Left ventricle myocardium inferior (tissue), 1 donor: ENCODE data around the gene RAB40C. TPM values are rescaled to one million over a fixed set of nuclear protein-coding genes. Genes with fewer than 3 reads are reported as not detected.

ENCODE experiments used
- DNase-seq: peaks from one replicate; pipeline ENCODE4 v3.0.0-alpha.2; 2020
- H3K27ac ChIP-seq: fragments of 200-600 bp; replicated peaks from 2 replicates; pipeline ENCODE4 v1.8.0; 2021
- H3K27me3 ChIP-seq: fragments of 200-600 bp; 2 replicates; pipeline ENCODE4 v1.8.0; 2021; ENCODE audit warnings: low read depth
- H3K36me3 ChIP-seq: fragments of 200-600 bp; 2 replicates; pipeline ENCODE4 v1.8.0; 2021
- H3K4me1 ChIP-seq: fragments of 200-600 bp; 2 replicates; pipeline ENCODE4 v1.8.0; 2021
- H3K4me3 ChIP-seq: fragments of 200-600 bp; 2 replicates; pipeline ENCODE4 v1.8.0; 2021; ENCODE audit warnings: mild to moderate bottlenecking, moderate library complexity
- H3K9me3 ChIP-seq: fragments of 200-600 bp; replicated peaks from 2 replicates; pipeline ENCODE4 v1.8.0; 2021
- intact Hi-C: fragments of 100-400 bp; cut with micrococcal nuclease; formaldehyde crosslinking; loops from one replicate; pipeline ENCODE4 v1.11.0; 2022
- total RNA-seq: library from RNA; stranded (reverse); fragmentation: NEBNext Ultra II Directional; extraction: Animal tissue kit (Norgen Biotek cat#: 25700); gene quantifications from one replicate; pipeline ENCODE4 v1.2.1, GENCODE V29; 2021
- TF ChIP-seq, protein P1 (sequence below): fragments of 200-600 bp; IDR thresholded peaks from 2 replicates; pipeline ENCODE4 v1.8.0; 2021; ENCODE audit warnings: antibody characterized with exemption, mild to moderate bottlenecking, borderline replicate concordance
- donor health status: DM: no; HTN: yes; CAD: no; lungs with severe emphysema.

RAB40C gene
- total RNA-seq, 1 donor from 2014 or later, result 10.3 TPM

DNA sequence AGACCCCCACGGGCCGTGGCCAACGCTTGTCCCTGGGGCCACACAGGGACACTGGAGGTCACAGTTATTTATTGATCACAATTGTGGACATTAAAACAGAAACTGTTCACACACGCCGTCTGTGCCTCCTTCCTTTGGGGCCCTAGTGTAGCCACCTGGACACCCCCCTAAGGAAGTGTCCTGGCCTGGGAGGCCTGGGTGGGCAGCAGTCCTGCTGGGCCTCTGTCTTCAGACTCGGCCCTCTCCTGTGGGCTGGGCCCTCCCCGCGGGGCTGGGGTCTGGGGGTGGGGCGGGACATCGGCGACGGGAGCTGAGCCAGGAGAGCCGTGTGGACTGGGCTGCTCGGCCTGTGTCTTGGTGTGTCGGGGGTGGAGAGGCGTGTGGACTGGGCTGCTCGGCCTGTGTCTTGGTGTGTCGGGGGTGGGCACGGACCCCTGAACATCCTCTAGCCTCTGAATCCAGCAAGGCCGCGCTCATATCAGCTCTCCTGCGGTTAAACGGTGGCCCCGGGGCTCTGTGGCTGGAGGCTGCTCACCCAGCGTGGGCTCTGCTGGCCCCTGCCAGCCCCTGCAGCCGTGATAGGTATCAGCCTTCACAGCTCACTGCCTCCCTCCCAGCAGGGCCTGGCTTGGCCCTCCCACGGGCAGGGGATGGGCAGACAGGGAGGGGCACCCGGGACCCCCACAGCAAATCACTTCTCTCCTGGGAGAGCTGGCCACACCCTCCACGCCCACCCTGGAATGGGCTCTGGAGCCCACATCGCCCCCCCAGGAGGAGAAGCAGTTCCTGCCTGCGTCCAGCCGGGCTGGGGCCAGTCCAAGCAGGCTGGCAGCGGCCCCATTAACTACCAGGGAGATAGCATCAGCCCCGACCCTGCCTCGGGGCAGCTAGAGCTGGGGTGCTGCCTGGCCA is 24.2 kb upstream of the RAB40C start:
- Histone ChIP-seq H3K4me3 (peak overlapping the region; percentile 61), H3K36me3 (no peaks in the 10 kb centered on the region), H3K9me3 (no peaks in the 10 kb centered on the region), H3K4me1 (peaks cover 46% of the 10 kb centered on the region), H3K27me3 (peaks cover 44% of the 10 kb centered on the region), H3K27ac (no peak overlapping the region)
- intact Hi-C loops, result no loop called here
- TF ChIP-seq, protein P1, sequence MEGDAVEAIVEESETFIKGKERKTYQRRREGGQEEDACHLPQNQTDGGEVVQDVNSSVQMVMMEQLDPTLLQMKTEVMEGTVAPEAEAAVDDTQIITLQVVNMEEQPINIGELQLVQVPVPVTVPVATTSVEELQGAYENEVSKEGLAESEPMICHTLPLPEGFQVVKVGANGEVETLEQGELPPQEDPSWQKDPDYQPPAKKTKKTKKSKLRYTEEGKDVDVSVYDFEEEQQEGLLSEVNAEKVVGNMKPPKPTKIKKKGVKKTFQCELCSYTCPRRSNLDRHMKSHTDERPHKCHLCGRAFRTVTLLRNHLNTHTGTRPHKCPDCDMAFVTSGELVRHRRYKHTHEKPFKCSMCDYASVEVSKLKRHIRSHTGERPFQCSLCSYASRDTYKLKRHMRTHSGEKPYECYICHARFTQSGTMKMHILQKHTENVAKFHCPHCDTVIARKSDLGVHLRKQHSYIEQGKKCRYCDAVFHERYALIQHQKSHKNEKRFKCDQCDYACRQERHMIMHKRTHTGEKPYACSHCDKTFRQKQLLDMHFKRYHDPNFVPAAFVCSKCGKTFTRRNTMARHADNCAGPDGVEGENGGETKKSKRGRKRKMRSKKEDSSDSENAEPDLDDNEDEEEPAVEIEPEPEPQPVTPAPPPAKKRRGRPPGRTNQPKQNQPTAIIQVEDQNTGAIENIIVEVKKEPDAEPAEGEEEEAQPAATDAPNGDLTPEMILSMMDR, result no peak
- DNase-seq, result no peak

DNA sequence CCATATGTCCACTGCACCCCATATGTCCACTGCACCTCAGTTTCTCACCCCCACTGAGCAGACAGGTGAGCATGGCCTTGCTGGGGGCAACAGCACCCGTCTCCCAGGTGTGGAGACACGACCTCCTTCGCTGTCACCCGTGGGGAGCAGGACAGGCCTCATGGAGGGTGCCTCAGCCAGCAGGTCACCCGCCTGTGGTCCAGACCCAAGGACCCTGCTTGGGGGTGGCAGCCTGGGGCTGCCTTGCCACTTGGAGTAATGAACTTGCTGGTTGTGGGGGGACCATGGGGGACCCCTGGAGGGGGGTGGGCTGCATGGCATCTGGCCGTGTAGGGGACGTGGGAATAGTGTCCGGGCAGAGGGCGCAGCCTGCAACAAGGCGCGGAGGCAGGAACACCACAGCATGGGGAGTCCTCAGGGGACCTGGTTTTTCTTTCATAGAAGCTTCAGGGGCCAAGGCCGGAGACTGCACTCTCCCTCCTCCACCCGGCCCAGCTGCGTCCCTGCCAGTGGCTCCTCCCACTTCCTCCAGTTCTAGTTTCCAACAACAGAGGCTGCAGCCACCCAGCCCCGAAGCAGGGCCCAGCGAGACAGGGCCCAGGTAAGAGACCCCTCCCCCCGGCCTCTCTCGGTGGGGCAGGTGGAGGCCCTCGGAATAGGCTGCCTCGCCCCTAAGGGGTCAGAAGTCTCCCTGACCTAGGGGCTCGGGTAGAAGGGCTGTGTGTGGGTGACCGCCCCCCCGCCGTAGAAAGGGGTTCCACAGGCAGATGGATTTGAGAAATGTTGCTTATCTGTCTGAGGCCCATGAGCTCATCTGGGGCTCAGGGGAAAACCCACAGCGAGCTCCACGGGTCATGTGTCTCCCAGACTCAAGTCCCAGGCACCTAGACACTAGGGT is 23.1 kb upstream of the RAB40C start, which contains the start of gene NHLRC4:
Gene NHLRC4 (plus strand): TSS at position 531 of the 898 bp plus-strand sequence. CDS start 1,043 bp downstream, outside the sequence.
- H3K4me3 ChIP-seq, result peak within 1 kb of the TSS; percentile 61
- TF ChIP-seq, protein P1, result peak; percentile 11
- H3K27ac ChIP-seq, result peak within 1 kb of the TSS; percentile 80
- H3K36me3 ChIP-seq, result no peaks in the 10 kb centered on the region
- peaks cover 34% of the 10 kb centered on the region for H3K27me3 ChIP-seq
- intact Hi-C loops, result no loop called here
- no peaks in the 10 kb centered on the region for H3K9me3 ChIP-seq
- peaks cover 48% of the 10 kb centered on the region for H3K4me1 ChIP-seq
- peak; percentile 83 for DNase-seq

DNA sequence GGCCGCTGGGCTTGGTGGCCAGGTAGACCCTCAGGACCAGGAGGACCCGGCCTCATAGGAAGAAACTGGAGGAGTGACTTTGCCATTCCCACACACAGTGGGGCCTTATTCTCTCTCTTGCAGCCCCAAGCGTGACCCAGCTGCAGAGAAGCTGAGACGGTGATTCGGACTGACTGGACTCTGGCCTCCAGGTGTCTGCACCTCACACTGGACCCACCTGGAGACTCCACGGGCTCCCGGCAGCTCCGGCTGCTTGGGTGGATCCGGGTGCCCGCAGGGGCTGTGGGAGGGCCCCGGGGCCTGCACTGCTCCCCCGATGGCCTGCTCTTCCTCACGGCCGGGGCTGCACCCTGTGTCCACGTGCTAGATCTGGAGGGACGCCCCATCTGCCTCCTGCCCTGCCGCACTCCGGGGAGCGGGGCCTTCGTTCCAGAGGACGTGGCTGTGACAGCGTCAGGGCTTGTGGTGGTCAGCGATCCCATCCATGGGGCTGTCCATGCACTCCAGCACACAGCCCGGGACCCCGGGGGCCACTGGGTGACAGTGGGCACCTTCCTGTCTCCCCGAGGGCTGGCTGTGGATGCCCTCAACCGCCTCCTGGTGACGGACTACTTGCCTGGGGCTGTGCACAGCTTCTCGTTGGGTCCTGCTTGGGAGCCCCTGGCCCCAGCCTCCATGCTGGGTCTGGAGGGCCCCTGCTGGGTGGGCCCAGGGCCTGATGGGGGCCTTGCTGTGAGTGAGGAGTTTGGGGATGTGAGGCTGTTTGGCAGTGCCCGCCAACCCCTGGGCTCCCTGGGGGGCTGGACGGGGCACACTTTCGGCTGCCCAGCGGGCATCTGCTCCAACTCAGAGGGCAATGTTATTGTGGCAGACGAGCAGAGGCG is 22.3 kb upstream of the RAB40C start:
- peaks cover 48% of the 10 kb centered on the region for H3K4me1 ChIP-seq
- peaks cover 25% of the 10 kb centered on the region for H3K27me3 ChIP-seq
- H3K9me3 ChIP-seq, result no peaks in the 10 kb centered on the region
- peak overlapping the region; percentile 61 for H3K4me3 ChIP-seq
- intact Hi-C loops, result no loop called here
- H3K36me3 ChIP-seq, result no peaks in the 10 kb centered on the region
- no peak for DNase-seq
- H3K27ac ChIP-seq, result peak overlapping the region; percentile 80
- TF ChIP-seq, protein P1, result no peak

DNA sequence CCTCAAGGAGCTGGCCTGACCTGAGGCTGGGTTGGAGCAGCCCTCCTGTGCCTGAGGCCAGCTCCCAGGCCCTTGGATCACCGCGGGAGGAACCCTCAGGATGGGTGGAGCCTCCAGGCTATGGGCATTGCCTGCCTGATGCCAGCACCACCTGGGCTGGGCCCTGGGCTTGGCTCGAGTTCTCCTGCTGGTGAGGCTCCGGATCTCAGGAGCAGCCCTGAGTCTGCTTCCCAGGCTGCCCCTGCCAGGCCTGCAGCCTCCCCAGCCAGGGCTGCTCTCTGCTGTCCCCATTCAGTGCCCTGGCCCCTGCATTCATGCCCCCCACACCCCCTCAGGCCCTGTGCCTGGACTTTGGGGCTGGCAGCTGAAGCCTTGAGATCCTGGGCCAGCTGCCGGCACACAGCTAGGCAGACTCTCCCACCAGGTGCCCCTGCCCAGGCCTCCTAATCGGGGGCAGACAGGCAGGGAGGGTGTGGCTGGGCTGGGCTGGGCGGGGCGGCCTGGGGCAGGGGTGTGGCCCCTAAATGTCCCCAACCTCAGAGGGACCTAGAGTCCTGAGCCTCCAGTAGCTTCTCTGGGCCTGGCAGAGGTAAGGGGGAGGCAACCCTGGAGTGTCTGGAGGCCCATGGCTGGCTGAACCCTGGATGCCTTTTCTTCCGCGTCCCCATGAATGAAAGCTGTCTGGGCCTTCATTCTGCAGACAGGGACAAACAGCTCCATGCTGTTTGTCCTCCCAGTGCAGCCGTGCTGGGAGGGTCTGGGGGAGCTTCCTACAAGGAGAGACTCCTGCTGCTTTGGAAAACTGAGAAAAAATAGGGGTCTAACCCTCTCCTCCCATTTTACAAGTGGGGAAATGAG is 21.2 kb upstream of the RAB40C start:
- peaks cover 15% of the 10 kb centered on the region for H3K27me3 ChIP-seq
- H3K4me3 ChIP-seq, result peak overlapping the region; percentile 80
- TF ChIP-seq, protein P1, result no peak
- peak overlapping the region; percentile 89 for H3K27ac ChIP-seq
- no peaks in the 10 kb centered on the region for H3K9me3 ChIP-seq
- intact Hi-C loops, result no loop called here
- peaks cover 48% of the 10 kb centered on the region for H3K4me1 ChIP-seq
- no peak for DNase-seq
- no peaks in the 10 kb centered on the region for H3K36me3 ChIP-seq
